T1000 (cell line): ENCODE measurements around the gene TADA2B.

Experiments
- DNase-seq: peaks from one replicate; lab custom pipeline; 2025; ENCODE audit warnings: mixed read lengths; lab: John Stamatoyannopoulos, UW

The TADA2B gene, protein sequence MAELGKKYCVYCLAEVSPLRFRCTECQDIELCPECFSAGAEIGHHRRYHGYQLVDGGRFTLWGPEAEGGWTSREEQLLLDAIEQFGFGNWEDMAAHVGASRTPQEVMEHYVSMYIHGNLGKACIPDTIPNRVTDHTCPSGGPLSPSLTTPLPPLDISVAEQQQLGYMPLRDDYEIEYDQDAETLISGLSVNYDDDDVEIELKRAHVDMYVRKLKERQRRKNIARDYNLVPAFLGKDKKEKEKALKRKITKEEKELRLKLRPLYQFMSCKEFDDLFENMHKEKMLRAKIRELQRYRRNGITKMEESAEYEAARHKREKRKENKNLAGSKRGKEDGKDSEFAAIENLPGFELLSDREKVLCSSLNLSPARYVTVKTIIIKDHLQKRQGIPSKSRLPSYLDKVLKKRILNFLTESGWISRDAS

DNA sequence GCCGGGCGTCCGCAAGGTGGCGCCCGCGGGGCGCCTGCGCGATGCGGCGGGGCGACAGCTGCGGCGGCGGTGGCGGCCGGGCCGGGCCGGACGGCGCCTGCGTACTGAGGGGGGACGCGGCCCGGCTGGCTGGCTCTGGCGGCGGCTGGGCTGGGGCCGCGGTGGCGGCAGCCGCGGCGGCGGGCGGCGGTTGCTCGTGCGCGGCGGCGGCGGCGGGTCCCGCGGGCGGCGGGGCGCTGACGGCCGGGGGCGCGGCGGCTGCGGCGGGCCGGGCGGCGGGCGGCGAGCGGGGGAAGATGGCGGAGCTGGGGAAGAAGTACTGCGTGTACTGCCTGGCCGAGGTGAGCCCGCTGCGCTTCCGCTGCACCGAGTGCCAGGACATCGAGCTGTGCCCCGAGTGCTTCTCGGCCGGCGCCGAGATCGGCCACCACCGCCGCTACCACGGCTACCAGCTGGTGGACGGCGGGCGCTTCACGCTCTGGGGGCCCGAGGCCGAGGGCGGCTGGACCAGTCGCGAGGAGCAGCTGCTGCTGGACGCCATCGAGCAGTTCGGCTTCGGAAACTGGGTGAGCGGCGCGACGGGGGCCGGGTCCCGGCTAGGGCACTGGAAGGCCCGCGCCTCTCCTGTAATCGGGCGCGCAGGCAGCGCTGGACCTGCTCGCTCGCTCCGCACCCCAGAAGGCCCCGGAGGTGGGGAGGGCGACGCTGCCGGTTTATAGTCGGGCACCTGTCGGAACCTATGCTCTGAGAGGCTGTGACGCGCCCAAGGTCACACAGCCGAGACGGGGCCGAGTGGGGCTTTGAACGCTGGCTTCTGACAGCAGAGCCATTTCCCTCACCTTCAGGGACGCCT, at the start of gene TADA2B:
TADA2B (plus strand) TSS at position 89 of the 853 bp plus-strand sequence; CDS start at position 297, 208 bp downstream.
- DNase-seq, result peak; percentile 41

DNA sequence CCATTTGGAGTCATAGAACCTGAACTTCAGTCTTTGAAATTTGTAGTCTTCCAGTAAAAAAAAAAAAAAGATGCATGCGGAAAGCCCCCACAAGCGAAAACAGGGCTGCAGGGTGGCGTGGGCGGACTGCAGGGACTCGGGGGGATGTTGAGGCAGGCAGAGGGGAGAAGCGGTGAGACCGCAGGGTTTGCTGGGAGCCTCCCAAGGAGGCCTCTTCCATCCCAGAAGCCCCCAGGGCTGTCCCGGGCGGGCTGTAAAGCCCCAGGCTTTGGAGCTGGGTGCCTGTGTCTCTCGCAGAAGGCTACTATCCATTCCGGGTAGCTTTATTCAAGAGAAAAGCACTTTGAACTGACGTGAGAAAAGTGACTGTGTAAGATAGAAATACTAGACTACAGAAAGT, 46.7 kb upstream of the TADA2B start:
- no peak for DNase-seq

DNA sequence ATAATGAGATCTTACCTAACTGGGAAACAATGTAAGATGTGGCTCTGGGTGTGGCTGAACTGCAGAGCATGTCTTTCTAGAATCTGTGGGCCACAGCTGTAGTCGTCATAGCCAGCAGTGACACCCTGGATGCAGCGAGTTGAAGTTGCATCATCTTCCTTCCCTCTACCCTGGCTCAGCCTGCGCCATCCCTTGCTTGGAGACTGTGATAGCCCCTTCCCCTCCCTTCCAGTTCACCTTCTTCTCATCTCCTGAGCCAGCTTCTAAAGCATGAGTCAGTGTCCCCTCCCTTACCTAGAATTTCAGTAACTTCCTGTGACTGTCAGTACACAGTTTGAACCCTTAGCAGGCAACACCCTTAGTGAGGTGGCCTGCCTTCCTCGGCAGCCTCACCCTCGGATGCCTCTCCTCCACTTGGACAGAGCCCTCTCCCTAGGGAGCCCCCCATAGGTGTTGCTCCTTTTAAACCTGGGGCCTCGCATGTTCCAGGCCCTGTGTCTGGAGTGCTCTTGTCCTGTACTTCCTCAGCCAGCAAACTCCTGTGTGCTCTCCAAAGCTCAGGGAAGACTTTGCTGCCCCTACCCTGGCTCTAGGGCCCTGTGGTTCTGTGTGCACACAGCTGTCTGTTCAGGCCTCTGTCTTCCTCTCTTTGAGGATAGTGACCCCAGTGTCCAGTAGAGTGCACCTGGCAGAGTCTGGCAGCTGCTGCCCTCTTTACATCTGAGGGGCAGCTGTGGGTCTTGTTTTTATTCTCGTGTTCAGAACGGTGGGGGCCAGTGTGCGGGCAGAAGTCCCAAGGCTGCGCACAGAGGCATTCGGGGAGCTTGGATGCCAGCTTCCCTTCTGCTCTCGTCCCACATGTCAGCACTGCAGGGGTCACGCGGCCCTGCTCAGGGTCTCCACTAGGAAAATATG, 43.7 kb upstream of the TADA2B start:
- no peak for DNase-seq

DNA sequence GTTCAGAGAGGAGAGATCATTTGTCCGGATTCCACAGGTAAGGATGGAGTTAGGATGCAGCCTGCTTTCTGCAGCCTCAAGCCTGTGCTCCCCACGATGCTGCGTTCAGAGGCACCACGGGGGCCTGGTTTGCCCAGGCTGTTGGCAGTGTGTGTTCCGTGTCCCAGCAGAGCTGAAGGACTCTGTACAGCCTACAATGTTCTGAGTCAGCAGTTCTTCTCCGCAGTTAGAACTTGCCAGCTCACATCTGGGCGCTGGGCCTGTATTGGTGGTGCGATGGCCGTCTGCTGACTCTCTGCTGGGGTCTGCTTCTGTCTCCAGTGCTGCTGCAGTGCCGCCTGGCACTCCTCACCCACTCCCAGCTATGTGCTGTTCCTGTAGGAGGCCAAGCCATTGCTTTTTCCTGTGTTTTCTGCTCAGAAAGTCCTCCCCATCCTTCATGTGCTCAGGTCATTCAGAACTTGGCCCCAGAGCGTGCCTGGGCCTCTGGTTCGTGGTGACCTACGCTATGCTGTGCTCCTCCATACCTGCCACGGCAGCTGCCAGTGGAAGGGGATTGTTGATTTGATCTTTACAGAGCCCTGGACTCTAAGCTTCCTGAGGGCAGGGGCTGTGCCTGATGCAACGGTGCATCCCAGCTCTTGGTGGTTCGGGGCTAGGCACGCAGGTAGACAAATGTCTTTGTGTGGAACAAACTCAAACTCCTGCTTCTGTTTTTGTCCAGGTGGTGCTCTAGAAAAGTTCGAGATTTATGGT, 42.6 kb upstream of the TADA2B start:
- DNase-seq, result no peak

DNA sequence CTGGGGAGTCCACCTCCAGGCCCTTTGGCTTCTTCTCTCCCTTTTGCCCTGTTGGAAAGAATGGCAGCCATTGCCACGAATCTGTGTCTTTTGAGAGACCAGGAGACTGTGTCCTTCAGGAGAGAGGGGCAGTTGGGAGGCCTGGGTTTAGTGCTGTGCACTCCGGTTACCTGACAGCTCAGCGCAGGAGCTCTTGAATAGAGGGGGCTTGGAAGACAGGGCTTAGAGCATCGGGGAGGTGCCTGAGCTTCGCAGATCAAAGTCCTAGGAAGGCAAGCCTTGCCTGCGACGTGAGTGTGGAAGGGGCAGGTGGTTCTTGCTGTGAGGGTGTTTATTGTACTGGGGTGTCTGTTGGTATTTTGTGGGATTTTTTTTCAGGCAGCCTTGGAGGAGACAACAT, 41.9 kb upstream of the TADA2B start:
- DNase-seq, result no peak

DNA sequence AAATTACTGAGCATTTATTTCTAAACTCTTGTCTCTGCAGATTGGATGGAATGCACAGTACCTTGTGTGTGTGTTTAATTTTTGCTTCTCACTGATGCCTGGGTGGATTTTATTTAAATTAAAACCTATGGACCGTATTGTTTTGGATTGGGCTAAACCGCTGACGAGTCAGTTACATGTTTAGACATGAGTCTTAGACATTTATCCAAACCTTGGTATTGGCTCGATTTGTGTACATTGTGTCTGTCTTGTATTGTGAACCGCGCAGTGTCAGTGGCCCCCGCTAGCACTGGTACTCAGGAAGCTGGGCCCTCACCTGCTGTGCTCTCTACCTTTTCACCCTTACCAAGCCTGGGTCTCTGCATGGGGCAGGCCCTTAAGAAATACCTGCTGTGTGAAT, 40.8 kb upstream of the TADA2B start:
- DNase-seq, result no peak

DNA sequence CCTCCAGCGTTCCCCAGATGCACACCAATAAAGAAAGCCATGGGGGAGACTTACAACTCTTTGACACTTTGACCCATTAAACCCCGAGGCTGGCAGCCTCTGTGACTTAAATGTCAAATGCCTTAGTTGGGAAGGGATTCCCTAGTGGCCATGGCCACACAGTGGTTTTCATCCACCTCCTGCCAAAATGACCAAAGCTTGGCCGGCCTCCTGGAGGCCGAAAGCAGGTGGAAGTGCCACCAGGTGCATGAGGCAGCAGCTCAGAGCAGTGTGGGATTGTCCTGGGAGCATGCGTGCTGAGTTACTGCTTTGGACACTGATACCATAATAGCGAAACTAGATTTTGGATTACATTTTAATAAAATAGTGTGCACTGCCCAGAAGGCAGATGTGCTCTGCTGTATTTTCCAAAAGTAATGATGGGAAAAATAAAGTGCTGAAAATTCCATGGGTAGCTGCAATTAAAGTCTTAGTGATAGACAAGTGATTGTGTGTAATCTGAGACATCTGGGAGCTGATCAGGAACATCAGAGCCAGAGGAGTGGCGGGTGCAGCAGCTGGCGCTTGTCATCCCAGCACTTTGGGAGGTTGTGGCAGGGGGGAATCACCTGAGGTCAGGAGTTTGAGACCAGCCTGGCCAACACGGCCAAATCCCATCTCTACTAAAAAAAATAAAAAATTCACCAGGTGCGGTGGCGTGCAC, 39.8 kb upstream of the TADA2B start:
- DNase-seq, result no peak

DNA sequence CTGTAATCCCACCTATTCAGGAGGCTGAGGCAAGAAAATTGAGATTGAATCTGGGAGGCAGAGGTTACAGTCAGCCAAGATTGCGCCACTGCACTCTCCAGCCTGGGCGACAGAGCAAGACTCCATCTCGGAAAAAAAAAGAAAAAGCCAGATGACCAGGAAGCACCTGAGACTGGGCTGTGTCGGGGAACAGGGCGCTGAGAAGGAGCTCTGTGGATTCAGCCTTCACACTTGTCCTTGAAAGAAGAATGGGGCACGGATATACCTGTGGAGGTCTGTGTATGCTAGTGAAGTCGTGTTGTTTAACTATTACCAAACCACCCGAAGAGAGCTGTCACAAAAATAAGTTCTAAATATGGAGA, 39.3 kb upstream of the TADA2B start:
- no peak for DNase-seq

DNA sequence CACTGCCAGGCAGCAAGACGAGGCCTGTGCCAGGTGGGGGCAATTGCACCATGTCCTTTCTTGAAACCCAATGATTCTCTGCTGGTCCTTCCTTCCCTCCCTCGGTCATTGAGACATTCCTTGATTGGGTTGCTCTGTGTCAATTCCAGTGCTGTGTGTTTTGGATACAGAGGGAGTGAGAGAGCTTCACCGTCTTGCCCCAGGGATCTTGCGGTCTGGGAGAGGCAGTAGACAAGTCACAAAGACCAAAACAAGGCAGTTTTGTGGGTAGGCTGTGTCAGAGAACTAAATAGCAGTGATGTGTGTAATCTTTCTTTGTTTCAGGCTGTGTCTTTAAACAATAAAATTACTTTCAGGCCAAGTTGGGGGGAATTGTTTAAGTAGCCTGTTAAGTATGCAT, 38.8 kb upstream of the TADA2B start:
- no peak for DNase-seq

DNA sequence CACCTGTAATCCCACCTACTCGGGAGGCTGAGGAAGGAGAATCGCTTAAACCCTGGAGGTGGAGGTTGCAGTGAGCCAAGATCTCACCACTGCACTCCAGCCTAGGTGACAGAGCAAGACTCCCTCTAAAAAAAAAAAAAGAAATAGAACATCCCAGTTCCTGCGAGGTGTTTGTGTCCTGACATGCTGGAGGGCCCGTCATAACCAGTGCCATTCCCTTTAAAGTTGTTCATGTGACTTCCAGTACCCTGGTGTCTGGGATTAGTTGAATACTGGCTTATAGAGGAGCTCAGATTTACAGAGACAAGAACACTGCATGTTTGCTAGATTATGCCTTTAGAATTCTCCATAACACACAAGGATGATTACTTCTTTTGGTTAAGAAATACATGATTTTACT, 37.6 kb upstream of the TADA2B start:
- no peak for DNase-seq

DNA sequence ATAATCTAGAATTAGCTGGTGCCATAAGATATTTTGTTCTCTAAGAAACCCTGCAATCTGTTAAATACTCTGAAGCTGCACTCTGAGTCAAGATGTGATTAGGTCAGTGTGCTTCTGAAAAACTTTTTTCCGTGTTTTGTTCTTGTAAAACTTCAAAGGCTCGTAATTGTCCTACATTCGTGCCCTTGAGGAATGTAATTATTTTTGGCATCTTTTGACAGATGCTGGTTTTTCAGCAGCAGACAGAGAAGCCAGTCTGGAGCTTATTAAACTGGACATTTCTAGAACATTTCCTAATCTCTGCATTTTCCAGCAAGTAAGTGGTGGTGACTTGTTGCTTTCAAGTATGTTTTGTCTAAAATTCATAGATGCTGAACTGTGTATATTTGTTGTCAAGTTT, 36.8 kb upstream of the TADA2B start:
- no peak for DNase-seq

DNA sequence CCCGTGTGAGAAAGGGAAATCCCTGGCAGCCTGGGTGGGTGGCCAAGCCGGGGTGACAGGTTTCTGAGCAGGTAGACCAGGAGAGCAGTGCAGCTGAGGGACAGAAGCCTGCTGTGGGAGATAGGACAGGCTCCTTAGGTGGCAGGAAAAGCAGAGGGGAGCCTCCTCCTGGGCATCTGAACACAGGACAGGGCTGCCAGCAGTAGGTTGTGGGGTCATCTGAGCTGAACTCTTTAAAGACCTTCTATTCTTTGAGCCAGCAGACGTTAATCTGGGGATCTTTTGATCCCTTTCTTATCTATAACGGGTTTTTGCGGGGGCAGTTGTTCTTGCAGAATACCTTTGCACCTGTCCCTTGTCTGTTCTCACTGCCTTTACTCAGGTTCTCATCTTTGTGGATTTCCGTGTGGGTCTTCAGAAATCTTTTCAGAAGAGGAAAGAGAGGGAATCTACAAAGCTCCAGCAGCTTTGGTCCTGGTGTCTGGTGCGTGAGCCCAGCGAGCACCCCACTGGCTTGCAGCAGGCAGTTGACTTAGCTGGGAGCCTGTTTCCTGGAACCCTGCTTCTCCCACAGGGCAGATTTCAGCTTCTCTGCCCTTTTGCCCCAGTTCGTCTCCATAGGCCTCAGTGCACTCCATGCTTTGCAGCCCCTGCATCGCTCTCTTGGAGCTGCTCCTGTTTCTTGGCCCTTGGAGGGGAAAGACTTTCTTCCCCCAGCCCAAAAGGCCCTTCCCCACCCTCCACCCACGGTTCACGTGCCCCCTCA, 35.8 kb upstream of the TADA2B start:
- DNase-seq, result no peak

DNA sequence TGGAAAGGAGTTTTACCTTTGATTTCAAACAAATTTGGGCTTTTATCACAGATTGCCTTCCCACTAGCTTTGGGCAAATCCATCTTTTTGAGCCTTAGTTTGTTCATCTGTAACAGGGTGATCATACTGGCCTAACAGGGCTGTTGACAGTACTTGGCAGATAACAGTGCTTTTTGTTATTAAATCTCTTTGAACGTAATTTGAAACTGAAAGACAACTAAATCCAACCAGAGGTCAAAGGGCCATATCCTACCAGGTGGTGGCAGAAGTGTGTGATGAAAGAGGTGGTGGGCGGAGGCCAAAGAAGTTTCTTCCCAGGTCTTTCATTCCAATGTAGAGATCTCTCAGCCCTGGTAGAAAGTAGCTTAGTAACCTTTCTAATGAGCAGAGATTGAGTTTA, 35.2 kb upstream of the TADA2B start:
- DNase-seq, result no peak

DNA sequence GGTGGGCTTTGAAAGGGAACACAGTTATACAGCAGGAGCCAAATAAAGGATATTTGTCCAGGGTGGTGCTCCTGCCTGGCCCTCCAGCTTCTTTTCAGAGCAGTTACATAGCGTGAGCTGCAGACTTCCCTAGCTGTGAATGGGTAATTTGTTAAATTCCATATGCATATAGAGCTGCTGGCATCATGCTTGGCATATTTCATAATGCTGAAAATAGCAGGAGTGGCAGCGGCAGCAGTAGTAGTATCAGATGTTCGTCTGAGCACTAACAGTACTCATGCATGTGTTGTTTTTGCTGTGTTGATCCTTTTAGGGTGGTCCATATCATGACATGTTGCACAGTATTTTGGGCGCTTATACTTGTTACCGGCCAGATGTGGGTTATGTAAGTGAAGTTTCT, 33.6 kb upstream of the TADA2B start:
- DNase-seq, result no peak

DNA sequence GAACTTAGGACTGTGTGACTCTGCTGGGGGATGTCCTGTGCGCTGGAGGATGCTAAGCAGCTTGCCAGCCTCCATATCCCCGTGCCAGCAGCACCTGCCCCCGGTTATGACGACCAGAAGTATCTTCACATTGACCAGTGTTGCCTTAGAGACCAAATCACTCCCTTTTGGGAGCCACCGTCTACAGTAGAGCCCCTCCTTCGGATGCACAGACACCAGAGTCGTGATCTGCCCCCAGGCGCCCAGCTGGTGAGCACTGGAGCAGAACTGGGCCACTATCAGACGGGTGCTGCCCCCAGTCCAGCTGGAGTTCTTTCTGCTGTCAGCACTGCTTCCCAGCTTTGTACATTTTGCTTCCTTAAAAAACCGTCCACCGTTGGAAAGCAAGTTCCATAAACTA, 30.0 kb upstream of the TADA2B start:
- no peak for DNase-seq

DNA sequence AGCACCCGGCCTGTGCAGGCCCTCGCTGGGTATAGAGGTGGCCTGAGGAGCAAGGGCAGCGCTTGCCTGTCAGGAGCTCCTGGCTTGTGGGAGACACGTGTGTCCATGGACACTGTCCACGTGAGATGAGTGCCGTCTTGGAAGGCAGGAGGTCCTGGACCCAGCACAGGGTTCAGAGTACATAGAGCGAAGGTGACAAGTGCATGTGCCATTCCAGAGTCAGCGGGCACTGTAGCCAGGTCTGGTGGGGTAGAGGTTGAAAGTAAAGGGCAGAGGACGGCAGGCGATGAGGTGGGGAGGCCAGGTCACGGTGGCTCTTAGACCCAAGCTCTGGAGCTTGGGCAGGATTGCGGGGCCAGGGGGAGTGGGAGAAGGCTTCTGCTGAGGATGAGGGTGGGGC, 28.4 kb upstream of the TADA2B start:
- no peak for DNase-seq

DNA sequence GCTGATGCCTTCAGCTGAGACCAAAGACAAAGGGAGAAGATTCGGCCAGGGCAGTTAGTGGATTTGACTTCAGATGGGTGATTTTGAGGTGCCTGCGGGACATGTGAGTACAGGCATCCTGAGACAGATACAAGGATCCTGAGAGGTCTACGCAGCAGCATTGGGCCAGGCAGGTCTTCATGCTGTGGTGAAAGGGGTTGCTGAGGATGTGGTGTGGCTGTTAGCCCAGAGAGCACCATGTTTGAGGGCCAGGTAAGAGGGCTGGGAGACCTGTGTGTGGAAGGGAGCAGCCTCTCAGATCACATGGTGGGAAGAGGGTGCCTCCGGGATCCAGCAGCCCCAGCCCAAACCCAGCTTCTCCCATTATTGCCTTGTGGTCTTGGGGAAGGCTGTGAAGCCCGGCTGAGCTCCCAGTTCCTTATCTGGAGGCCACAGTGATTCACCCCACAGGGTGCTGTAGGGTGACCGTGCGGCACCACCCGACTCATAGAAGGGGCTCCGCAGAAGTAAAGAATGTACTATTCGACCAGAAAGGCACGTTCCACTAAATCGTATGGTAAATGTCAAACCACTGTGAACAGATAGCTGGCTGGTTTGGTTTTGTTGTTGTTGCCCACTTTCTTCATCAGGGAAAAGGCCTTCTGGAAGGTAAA, 27.7 kb upstream of the TADA2B start:
- DNase-seq, result no peak

DNA sequence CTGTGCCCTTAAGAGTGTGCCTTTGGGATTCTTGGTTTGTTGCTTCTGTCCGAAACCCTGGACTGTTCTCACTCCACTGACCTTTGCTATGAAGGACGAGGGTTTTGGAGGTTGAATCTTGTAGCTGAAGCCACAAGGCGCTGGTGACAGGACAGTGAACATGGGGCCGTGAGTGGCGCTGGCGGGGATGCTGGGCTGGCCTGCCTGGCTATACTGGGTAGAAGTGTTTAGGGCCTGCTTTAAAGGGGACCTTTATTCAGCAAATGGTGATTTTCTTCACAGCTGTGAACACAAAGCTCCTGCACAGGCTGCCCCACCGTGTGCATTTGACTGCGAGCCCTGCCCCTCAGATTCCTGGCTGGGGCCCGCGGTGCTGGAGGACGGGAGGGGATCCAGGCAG, 27.1 kb upstream of the TADA2B start:
- DNase-seq, result no peak

DNA sequence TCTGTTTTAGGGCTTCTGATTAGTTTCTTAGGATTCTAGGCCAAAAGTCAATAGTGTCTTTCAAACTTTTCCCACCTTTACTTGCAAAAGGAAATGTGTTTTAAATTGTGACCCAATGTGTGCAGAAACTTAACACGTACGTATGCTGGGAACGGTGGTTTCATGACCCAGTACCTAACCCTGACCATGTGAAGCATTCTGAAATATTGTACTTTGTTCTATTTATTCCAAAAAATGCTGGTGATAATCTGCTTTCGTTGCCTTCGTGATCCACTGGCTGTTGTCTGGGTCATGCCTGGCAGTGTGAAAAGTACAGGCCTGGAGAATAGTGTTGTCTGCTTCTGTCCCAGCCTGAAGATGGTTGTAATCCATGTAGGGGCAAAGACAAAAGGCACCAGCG, 26.7 kb upstream of the TADA2B start:
- DNase-seq, result no peak
